Vagina (tissue), 2 donors: Measurements from ENCODE around the gene RFC3. TPM values are rescaled to one million over a fixed set of nuclear protein-coding genes. Genes with fewer than 3 reads are reported as not detected.
"Not testable (repeated sequence)": the region's sequence is repeated elsewhere in the genome, so short reads cannot be mapped to it uniquely, and the experiment has no call there.

Source experiments
- DNase-seq, 2 donors: peaks; one replicate each; pipeline ENCODE4 v3.0.0-alpha.2; 2017; ENCODE audit errors: extremely low spot score in 2 of 2
- H3K27ac ChIP-seq: fragments of 200-600 bp; sonication (generic); one replicate; pipeline ENCODE4 v1.5.1; 2019
- H3K27me3 ChIP-seq: fragments of 200-600 bp; sonication (generic); one replicate; pipeline ENCODE4 v1.5.1; 2019
- H3K36me3 ChIP-seq, 2 donors: fragments of 200-600 bp; sonication (generic); one replicate each; pipeline ENCODE4 v1.5.1; 2017 to 2019
- H3K4me1 ChIP-seq: fragments of 200-600 bp; sonication (generic); one replicate; pipeline ENCODE4 v1.5.1; 2019
- H3K4me3 ChIP-seq, 2 donors: fragments of 200-600 bp; sonication (generic); 1 replicate in 1 of 2; 2 replicates in 1 of 2; pipeline ENCODE4 v1.5.1; 2016 to 2019
- H3K9me3 ChIP-seq: fragments of 200-600 bp; sonication (generic); one replicate; pipeline ENCODE4 v1.5.1; 2019
- CTCF ChIP-seq, 3 experiments: fragments of 450-650 bp in 2 of 3; fragments of 200-600 bp in 1 of 3; sonication (generic) in 1 of 3; IDR thresholded peaks; one replicate each; pipeline ENCODE4 v1.5.1; 2017 to 2019; ENCODE audit warnings: antibody characterized with exemption in 3 of 3, mild to moderate bottlenecking in 2 of 3, moderate library complexity in 2 of 3
- POLR2A ChIP-seq, 2 donors: fragments of 450-650 bp; IDR thresholded peaks; one replicate each; pipeline ENCODE4 v1.6.1; 2017; ENCODE audit warnings: antibody characterized with exemption in 2 of 2, mild to moderate bottlenecking in 2 of 2, moderate library complexity in 2 of 2
- POLR2AphosphoS5 ChIP-seq, 2 donors: sonication (generic); formaldehyde crosslinking; IDR thresholded peaks; one replicate each; pipeline ENCODE4 v1.9.0; 2017; ENCODE audit warnings: antibody characterized with exemption in 2 of 2, mild to moderate bottlenecking in 2 of 2, low read depth in 1 of 2; ENCODE audit not compliant: insufficient read depth in 1 of 2
- intact Hi-C: fragments of 100-400 bp; cut with DNase I; formaldehyde crosslinking; loops from one replicate; pipeline ENCODE4 v1.15.1; 2023
- total RNA-seq: library from RNA; depleted of rRNA; stranded (reverse); fragments of >200 nt; gene quantifications from one replicate; pipeline ENCODE4 v1.2.3, GENCODE V29; 2016

Gene RFC3
- total RNA-seq, 1 donor from 2014 or later: 8.6 TPM

- no peaks in the 10 kb centered on the region for H3K9me3 ChIP-seq
- intact Hi-C loops: no loop called here
- H3K4me1 ChIP-seq: no peaks in the 10 kb centered on the region
- H3K4me3 ChIP-seq: no peak overlapping the region
- H3K27me3 ChIP-seq: no peaks in the 10 kb centered on the region
- no peaks in the 10 kb centered on the region for H3K36me3 ChIP-seq
- no peak overlapping the region for H3K27ac ChIP-seq
- no peak for DNase-seq
- TF ChIP-seq CTCF (IDR thresholded peaks at IDR 0.05) (no peak), POLR2AphosphoS5 (IDR thresholded peaks at IDR 0.05; ENCODE audit: insufficient read depth in 1 of 2, low read depth in 1 of 2) (no peak), POLR2A (IDR thresholded peaks at IDR 0.05) (no peak)
These were observed 11.3 kb upstream of the RFC3 start for GRCh38 chr13:33806470-33807248.

DNA sequence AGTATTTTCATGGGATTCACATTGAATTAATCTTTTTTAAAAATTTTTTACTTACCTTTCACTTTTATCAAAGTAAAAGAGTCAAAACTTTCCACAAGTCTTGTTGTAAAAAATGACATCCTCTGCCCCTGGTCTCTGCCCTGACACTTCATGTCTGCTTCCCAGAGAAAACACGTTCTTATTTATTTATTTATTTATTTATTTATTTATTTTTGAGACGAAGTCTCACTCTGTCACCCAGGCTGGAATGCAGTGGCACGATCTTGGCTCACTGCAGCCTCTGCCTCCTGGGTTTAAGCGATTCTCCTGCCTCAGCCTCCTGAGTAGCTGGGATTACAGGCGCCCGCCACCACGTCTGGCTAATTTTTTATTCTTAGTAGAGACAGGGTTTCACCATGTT is 5.1 kb upstream of the RFC3 start:
- H3K27me3 ChIP-seq, H3K4me3 ChIP-seq, H3K4me1 ChIP-seq, H3K9me3 ChIP-seq, intact Hi-C loops, H3K27ac ChIP-seq, H3K36me3 ChIP-seq, DNase-seq: not testable (repeated sequence)

GRCh38 chr13:33815011-33815550 is 2.9 kb upstream of the RFC3 start:
- intact Hi-C loops: no loop called here
- DNase-seq: no peak
- no peaks in the 10 kb centered on the region for H3K9me3 ChIP-seq

GRCh38 chr13:33816912-33817311 is 1.0 kb upstream of the RFC3 start:
- Histone ChIP-seq H3K36me3 (peaks cover 0 to 4% of the 10 kb centered on the region in 2 donors), H3K27ac (no peak overlapping the region), H3K4me1 (peaks cover 11% of the 10 kb centered on the region), H3K4me3 (no peak overlapping the region), H3K27me3 (no peaks in the 10 kb centered on the region), H3K9me3 (no peaks in the 10 kb centered on the region)
- DNase-seq: no peak
- intact Hi-C loops: no loop called here
- TF ChIP-seq CTCF (IDR thresholded peaks at IDR 0.05) (no peak), POLR2AphosphoS5 (IDR thresholded peaks at IDR 0.05; ENCODE audit: insufficient read depth in 1 of 2, low read depth in 1 of 2) (no peak), POLR2A (IDR thresholded peaks at IDR 0.05) (no peak)

More at GRCh38 chr13:33815011-33815550, 2.9 kb upstream of the RFC3 start:
- Histone ChIP-seq H3K4me1 (peaks cover 11% of the 10 kb centered on the region), H3K27ac (no peak overlapping the region), H3K36me3 (no peaks in the 10 kb centered on the region), H3K4me3 (no peak overlapping the region), H3K27me3 (no peaks in the 10 kb centered on the region)
- TF ChIP-seq CTCF (IDR thresholded peaks at IDR 0.05) (no peak), POLR2AphosphoS5 (IDR thresholded peaks at IDR 0.05; ENCODE audit: insufficient read depth in 1 of 2, low read depth in 1 of 2) (no peak), POLR2A (IDR thresholded peaks at IDR 0.05) (no peak)

- no peaks in the 10 kb centered on the region for H3K9me3 ChIP-seq
- peaks cover 11% of the 10 kb centered on the region for H3K4me1 ChIP-seq
- TF ChIP-seq POLR2AphosphoS5 (IDR thresholded peaks at IDR 0.05; ENCODE audit: insufficient read depth in 1 of 2, low read depth in 1 of 2) (no peak), POLR2A (IDR thresholded peaks at IDR 0.05) (no peak), CTCF (IDR thresholded peaks at IDR 0.05) (no peak)
- no peaks in the 10 kb centered on the region for H3K27me3 ChIP-seq
- intact Hi-C loops: no loop called here
- H3K36me3 ChIP-seq: peaks cover 0 to 4% of the 10 kb centered on the region in 2 donors
- H3K27ac ChIP-seq: peak overlapping the region; percentile 43
- DNase-seq: no peak
- peak overlapping the region; percentile 82 to 87 for H3K4me3 ChIP-seq
These were observed 442 bp upstream of the RFC3 start for GRCh38 chr13:33817513-33817900.
